ENCODE results near the gene CBLN3.

DNA sequence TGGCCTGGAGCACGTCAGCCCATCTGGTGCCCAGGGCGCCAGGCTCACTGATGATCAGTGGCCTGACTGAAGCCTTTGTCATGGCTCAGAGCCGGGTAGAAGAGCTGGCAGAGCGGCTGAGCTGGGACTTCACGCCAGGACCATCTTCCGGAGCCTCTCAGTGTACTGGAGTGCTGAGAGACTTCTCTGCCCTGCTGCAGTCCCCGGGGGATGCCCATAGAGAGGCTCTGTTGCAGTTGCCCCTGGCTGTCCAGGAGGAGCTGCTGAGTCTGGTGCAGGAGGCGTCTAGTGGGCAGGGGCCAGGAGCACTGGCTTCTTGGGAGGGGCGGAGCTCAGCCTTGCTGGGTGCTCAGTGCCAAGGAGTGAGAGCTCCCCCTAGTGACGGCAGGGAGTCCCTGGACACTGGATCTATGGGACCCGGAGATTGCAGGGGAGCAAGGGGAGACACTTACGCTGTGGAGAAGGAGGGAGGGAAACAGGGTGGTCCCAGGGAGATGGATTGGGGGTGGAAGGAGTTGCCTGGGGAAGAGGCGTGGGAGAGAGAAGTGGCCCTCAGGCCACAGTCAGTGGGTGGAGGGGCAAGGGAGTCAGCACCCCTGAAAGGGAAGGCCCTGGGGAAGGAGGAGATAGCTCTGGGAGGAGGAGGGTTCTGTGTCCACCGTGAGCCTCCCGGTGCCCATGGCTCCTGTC is 2.2 kb upstream of the CBLN3 start:
- TF ChIP-seq EZH2 (IDR thresholded peaks at IDR 0.05; ENCODE audit: insufficient read depth, poor library complexity, severe bottlenecking) (no peak), EZH2phosphoT487 (IDR thresholded peaks at IDR 0.05; ENCODE audit: insufficient read depth, low read depth) (no peak)

Data from GM23248 (cell line).